COLO668 (cell line): ENCODE results near the gene TSEN34.
"Not testable (repeated sequence)": the region's sequence is repeated elsewhere in the genome, so short reads cannot be mapped to it uniquely, and the experiment has no call there.

Source experiments
- DNase-seq: peaks from one replicate; lab custom pipeline; 2025; ENCODE audit not compliant: unreplicated experiment; lab: John Stamatoyannopoulos, UW

The TSEN34 gene

DNA sequence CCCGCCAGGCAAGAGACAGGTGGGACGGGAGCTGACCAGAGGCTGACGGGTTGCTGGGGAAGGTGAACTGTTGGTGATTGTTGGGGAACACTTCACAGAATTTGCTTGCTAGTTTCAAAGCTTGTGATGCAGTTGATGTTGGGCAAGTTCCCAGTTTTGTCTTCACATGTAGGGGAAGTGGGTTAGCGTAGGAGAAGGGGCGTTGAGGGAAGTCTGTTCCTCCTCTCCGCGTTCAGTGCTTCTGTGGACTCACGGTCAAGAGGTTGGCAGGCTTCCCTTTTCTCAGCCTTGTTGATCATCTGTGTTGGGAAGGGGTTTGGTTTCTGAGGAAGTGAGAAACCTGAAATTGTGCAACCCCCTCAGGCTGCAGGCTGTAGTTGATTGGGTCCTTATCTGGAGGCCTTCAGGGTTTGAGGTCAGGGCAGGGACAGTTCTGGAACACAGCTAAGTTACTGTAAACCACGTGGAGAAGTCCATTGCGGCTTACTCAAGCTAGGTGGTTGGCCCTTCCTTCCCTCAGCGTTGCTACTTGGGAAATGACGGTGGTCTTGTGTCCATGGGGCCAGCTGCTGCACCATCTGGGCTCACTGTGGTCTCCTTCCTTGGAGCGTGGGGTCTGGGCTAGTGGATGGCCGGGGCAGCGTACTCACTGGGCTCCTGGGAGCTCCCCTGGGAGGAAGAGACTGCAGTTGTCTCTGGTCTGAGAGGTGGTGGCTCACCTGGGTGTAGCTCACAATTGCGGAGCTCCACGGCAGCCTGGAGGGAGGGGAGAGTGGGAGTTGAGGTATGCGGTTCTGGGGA is 17.1 kb downstream of the TSEN34 start:
- DNase-seq = no peak

DNA sequence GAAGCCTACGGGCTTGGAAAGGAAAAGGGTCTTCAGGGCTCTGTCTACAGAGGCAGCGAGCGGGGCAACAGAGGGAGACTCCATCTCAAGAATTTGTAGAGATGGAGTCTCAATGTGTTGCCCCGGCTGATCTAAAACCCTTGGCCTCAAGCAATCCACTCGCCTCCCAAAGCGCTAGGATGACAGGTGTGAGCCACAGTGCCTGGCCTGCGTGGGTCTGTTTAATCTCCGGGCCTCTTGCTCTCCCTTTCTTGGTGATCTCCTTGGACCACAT is 17.6 kb downstream of the TSEN34 start:
- peak; percentile 23 for DNase-seq

DNA sequence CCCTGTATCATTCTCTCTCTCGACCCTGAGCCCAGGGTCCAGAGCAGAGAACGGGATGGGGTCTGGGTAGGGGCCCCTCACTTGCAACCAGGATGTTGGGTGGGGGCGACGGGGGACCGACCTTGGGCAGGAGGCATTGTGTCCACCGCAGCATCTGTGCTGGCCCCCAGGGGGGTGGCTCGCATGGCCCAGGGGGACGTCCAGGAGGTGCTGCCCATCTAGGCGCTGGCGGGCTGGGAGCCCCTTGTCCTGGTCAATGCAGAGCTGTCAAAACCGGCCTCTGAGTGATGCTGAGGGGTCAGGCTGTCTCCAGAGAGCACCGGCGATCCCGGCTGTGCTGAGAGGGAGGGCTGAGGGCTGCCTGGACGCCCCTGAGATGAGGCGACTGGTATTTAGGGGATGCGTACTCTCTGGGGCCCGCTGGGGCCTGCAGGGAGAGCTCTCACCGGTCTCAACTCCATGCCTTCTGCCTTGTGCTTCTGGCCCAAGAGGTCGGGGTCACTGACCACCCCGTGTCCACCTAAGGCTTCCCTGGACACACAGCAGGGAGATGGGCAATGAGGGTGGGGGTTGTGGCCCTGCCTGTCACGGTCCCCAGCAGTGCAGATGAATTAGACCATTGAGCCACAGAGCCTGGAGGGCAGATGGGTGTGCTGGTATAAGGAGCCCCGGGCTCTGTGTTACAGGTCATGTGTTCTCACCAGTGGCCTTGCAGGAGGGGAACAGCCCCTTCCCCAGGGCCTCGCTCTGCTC is 18.1 kb downstream of the TSEN34 start:
- DNase-seq = peak; percentile 70

DNA sequence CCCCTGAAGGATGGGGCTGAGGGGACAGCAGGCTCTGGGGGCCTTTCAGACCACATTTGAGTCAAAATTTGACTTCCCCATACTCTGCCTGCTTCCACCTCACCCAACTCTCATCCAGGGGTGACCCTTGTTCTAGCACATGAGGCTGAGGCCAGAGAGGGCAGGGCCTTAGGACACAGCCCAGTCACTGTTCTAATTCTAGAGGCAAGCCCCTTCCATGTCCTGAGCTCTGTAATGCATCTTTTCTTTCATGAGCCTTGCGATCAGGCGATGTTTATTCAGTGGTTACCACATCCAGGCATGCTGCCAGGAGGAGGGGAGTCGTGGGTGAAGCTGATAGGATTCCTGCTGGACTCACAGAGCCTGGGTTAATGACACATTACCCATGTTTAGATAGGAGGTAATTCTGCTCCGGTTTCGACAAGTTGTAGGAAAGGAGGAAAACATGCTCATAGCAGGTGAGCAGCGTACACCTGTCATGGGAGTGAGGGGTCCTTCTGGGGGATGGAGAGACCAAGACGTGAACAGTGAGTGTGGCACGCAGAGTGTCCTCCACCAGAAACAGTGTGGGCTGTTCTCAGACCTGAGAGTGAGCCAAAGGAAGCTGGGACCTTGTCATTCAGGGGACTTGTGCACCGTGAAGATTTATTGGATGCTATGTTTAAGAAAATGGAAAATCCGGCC is 18.8 kb downstream of the TSEN34 start:
- DNase-seq = peak; percentile 91

DNA sequence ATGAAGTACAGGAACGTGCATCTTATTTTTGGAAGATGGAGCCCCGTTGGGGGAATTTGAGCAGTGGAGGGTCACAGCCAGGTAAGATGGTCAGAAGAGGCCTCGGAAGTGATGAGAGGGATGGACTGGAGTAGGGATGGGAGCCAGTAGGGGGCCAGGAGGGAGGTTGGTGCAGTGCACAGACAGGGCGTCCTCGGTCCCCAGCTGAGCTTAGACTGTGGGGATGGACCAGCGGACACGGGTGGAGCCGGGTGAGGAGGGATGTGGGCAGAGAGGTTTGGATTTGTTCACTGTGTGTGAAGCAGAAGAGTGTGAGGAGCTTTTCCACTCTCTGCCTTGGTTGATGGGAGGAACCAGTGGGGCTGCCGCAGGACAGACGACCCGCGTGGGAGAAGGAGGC is 20.1 kb downstream of the TSEN34 start:
- no peak for DNase-seq

DNA sequence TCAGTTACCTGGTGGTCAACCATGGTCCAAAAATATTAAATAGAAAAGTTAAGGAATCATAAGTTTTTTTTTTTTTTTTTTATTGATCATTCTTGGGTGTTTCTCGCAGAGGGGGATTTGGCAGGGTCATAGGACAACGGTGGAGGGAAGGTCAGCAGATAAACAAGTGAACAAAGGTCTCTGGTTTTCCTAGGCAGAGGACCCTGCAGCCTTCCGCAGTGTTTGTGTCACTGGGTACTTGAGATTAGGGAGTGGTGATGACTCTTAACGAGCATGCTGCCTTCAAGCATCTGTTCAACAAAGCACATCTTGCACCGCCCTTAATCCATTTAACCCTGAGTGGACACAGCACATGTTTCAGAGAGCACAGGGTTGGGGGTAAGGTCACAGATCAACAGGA is 23.1 kb downstream of the TSEN34 start:
- DNase-seq = not testable (repeated sequence)

DNA sequence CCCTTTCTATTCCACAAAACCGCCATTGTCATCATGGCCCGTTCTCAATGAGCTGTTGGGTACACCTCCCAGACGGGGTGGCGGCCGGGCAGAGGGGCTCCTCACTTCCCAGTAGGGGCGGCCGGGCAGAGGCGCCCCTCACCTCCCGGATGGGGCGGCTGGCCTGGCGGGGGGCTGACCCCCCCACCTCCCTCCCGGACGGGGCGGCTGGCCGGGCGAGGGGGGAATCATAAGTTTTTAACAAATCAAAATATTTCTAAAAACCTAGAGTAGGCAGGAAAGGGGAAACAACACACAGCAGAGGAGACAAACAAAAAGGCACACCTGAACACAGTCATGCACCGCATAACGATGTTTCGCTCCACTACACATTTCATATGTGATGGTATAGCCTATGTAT is 23.6 kb downstream of the TSEN34 start:
- not testable (repeated sequence) for DNase-seq

DNA sequence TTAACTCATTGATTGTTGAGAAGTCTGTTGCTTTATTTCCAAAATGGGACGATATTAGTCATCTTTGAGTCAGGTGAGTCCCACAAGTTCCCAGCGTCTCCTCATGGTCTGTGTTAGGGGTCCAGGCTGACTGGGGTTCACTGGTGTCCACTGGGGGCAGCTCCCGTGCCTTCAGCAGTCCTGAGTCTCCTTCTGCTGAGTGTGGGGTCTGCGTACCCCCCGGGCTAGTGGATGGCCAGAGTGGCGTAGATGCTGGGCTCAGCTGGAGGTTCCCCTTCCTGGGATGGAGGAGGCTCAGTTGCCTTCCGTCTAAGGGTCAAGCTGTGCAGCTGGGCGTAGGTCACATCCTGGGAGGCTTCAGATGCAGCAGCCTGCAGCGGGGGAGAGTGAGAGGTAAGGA is 25.8 kb downstream of the TSEN34 start:
- DNase-seq = no peak

DNA sequence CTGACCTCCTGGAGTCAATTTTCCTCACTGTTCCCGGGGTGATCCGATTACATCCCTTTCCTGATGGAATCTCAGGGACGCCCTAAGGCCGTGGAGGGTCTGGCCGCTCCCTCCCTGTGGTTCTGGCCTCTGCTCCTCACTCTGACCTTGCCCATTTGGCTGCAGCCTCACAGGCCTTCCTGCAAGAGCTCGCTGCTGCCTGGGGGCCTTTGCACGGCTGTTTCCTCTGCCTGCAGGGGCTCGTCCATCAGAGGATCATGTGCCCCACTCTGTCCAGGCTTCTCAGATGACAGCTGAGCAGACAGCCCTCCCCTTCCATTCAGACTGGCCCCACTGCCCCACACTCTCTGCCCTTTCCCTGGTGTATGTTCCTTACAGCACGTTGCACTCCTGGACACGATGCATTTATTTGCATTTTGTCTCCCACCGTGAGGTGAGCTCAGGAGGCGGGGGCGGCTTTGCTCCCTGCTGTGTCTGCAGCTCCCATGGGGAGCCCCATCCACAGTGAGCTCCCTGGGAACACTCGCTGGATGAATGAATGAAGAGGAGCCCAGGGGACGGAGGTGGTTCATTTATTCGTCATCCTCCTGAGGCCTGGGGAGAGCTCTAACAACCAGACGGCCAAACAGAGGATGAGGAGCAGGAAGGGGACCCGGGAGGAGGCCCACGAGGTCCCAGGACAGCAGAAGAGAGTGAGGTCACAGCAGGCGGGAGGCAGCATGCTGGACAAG is 26.6 kb downstream of the TSEN34 start:
- not testable (repeated sequence) for DNase-seq

DNA sequence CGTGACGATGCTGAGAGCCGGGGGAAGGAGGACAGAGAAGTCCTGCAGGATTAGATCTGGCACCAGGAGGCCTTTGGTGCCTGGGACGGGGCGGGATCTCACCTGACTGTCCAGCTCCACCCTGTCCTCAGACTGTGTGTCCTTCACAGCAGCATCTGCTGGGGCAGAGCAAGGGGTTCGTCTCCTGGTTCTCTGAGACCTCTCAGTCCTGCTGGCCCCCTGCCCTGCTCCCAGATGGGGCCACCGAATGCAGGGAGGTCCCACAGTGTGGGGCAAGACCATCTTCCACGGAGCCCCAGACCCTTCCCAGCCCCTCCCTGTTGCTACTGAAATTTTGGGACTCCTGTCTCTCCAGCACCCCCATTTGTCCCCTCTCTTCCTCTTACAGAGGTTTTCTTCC is 27.2 kb downstream of the TSEN34 start:
- DNase-seq = no peak

DNA sequence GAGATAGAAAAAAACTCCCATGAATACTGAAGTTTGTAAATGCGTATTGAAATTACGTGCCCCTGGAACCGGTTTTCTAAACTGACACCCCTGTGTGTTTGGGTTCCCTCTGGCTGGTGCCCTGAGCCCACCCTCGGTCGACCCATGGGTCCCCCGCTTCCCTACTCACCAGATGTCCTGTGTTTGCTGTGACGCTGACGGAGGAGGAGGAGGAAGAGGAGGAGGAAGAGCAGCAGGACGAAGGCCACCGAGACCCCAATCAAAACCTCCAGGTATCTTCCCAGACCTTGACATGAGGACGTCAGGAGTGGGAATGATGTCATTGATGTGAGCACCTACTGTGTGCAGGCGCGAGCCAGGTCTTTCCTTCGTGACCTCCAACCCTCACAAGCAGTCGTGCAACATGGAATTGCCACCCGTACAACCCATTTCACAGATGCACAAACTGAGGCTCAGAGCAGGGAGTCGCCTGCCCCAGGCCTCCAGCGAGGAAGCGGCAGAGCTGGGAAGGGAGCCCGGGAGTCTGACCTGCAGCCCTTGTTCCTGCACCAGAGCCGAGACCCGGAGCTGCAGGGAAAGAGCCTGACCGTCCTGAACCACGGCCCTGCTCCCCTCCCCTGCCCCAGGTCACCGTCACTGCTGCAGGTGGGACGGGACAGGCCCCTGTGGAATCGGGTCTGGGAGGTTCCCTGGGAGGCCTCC is 28.0 kb downstream of the TSEN34 start:
- DNase-seq = no peak

DNA sequence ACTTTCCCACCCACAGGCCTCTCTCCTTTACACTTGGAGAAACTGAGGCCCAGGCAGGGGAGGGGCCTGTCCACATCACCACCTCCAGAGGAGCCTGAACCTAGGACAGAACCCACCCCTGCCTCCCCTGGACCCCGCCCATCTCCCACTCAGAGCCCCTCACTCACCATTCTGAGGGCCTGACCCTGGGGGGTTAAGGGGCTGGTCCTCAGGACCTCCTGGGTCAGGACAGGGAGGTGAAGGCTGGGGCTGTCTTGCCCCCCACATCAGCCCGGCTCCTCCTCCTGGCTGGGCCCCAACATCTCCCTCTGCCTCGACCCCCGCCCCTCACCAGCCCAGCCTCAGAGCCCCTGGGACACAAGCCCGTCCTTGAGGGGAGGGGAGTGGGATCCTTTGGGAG is 28.6 kb downstream of the TSEN34 start:
- not testable (repeated sequence) for DNase-seq

DNA sequence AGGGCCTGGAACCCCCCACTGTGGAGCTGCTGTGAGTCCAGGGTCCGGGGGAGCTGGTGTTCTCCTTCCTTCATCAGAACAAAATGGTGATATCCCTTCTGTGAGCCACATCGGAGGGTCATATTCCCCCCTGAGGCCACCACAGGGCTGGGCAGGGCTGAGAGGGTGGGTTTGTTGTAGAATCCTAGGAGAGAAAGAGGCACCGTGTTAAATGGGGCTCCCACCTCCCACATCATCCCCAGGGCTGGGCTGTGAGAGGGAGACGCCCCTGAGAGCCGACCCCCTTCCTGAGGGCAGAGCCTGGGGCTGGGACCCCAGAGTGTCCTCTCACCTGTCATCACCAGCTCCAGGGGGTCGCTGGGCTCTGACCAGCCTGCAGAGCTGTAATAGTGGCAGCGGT is 30.8 kb downstream of the TSEN34 start:
- DNase-seq = not testable (repeated sequence)

DNA sequence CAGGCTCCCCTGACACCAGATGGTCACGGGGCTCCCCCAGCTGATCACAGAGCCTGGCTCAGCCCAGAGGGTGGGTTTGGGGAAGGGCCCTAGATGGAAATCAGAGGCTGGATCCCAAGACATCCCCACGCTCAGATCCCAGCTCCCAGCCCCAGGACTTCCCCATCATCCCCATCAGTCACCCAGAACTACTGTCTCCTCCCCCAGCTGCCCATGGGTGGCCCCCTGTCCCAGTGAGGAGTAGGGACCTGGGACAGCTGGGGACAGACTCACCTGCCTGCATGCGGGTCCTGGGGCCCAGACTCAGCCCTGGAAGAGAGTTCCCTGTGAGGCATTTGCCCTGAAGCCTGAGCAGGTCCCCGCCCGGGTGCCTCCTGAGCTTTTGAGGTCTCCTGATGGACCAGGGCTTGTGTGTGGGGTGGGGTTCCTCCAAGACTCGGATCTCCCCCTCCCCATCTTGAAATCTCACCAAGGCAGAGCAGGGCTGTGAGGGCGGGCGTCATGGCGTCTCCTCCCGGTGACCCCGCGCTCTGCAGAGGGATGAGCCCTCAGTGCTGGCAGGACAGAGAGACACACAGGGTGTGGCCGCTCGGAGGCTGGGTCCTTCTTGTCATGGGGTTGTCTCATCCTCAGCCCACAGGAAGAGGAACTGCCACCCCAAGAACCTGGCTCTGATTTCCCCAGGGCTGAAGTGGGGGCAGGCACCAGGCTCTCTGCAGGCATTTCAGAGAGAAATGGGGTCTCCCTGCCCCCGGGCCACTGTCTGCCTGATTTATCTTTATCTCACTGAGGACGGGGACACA is 31.6 kb downstream of the TSEN34 start, which contains the start of gene LILRB3:
TSS of gene LILRB3 (minus strand) at position 534 of the 803 bp plus-strand sequence. CDS start at position 503, 31 bp downstream.
- DNase-seq = not testable (repeated sequence)

DNA sequence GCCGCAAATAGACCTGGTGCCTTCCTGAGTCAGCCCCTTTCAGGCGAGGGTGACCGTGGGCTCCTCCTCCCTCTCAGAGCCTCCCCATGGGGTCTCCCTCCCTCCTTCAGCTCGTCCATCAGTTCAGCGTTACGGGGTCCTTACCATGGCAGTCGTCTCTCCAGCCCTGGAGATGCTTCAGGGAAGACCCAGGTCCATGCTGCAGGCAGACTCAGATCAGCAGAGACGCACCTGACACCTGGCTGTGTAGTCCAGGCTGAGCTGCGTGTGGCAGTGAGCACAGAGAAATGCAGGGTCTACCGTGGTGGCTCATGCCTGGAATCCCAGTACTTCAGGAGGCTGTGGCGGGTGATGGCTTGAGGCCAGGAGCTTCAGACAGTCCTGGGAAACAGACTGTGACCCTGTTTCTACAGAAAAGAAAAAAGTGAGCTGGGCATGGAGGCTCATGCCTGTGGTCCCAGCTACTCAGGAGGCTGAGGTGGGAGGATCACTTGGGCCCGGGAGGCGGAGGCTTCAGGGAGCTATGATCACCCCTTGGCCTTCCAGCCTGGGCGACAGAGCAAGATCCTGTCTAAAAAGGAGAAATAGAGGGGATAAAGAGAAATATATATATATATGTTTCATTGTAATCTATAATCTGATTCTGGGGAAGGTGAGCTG is 32.3 kb downstream of the TSEN34 start:
- DNase-seq = not testable (repeated sequence)

DNA sequence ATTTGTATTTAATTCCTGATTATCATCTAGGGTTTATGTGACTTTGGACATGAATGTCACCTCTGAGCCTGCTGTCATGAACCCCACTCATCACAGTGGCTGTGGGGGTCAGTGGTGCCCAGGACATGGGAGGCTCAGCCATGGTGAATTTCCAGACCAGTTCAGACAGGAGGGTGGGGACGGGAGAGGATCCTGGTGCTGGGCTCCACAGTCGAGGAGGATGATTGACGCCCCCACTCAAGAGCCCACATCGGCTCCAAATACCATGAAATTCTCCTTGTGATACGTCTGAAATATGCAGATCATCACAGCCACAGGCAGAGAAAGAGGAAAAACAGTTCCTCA is 32.8 kb downstream of the TSEN34 start:
- not testable (repeated sequence) for DNase-seq

DNA sequence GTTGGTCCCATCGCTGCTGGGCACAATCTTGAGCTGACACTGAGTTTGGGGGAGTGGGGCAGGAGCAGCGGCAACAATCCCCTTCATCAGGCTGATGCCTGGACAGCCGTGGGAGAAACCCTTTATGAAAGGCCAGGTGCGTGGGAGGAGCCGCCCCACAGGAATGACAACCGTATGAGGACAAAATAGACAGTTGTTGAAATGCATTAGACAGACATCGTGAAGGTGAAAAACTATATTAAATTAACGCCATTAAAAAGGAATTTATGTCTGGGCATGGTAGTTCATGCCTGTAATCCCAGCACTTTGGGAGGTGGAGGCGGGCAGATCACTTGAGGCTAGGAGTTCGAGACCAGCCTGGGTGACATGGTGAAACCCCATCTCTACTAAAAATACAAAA is 33.5 kb downstream of the TSEN34 start:
- not testable (repeated sequence) for DNase-seq

DNA sequence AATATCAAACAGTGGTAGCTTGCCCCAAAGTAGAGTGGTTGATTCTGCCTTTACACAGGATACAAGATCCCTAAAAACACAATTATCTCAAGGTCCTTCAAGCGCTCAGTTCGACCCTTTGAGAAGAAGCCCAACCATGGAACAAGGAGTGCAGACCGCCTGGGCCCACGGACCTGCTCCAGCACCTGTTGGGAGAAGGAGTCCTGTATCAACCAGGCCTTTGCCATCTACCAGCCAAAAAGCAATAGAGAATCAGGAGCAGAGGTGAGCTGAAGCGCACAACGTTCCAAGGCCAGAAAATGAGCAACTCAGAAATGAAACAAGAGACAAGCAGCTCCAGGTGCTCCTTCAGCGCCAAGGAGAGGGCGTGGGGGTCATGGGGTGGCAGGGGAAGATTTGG is 38.0 kb downstream of the TSEN34 start:
- no peak for DNase-seq

DNA sequence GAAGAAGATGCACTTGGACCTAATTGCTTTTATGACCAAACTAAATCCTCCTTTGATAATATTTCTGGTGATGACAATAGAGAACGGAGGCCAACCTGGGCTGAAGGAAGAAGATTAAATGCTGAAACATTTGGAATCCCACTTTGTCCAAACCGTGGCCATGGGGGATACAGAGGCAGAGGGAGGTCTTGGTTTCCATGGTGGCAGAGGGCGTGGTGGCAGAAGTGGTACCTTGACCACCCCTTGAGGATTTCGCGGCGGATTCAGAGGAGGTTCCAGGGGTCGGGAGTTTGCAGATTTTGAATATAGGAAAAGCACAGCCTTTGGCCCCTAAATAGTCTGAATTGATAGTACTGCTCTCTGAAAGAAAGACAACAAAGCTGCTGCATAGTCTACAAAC is 38.9 kb downstream of the TSEN34 start:
- no peak for DNase-seq
